Activated CD4-positive, CD25-positive, alpha-beta regulatory T cell treated with anti-CD3 and anti-CD28 coated beads, Interleukin-2, amount 50 U/mL, for 24 hours (primary cell): ENCODE measurements around the gene PTPRF.
"Not testable (repeated sequence)": the region's sequence is repeated elsewhere in the genome, so short reads cannot be mapped to it uniquely, and the experiment has no call there.

Experiments
- ATAC-seq, 2 donors: fragments of 150-1000 bp; cut with Tn5 transposase; one replicate each; pipeline ENCODE4 v1.10.0; 2021; ENCODE audit warnings: mild to moderate bottlenecking in 1 of 2, moderate library complexity in 1 of 2

The PTPRF gene

DNA sequence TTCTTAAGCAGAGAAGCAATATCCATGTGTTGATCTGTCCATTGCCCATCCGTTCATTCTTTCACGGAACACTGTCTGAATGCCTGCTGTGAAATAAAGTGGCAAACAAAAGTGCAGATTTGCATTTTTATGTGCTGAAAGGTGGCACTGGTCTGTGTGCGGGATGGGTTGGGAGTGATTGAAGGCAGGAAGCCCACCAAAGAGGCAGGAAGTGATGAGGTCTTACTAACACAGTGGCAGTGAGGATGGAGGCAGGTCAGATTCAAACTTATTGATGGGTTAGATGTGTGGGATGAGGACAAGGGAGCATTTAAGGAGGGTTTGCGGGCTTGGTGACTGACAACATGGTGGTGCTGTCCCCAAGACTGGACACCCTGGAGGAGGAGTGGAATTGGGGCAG lies 8.3 kb downstream of the PTPRF start:
- ATAC-seq, result no peak

DNA sequence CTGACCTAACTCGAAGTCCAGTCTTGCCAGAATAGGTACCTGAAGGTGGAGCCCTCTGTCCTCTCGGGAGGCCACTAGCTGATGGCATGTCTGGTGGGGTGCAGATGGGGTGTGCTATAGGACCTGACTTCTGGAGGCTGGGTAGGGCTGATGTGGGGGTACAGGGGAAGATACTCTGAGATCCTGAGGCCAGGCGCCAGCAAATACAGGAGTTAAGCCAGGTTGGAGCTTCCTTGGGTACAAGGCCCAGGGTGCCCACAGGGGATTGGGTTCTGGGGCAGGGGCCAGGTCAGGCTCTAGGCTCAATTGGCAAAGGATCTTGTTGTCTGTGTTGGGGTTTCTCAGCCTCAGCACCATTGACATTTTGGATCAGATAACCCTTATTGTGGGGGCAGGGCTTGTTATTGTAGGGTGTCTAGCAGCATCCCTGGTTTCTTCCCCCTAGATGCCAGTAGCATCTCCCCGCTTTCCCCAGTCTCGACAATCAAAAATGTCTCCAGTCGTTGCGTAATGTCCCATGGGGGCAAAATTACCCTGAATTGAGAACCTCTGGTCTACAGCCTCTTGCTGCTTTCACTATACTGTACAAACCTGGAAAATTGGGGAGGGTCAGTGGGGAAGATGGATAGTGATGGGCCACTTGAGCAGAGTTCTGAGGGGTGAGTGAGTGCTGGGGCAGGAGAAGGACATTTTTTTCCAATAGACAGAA lies 9.2 kb downstream of the PTPRF start:
- ATAC-seq, result no peak

DNA sequence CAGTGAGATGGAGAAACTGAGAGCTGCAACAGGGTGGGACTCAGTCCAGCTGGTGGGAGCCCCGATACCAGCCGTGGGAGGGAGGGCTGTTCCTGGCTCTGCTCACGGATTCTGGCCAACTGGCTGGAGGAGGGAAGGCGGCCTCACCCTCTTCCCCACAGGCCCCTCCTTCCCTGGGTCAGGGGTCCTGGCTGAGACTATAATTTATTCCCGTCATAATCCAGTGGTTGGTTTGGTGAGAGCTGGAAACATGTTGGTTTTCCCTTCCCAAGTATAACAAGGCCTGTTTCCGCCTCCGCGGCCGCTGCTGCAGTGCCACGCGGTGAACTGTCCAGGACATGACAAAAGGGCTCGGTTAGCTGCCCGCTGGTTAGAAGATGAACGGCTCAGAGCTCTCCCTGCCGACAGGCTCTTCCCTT lies 10.0 kb downstream of the PTPRF start:
- no peak for ATAC-seq

DNA sequence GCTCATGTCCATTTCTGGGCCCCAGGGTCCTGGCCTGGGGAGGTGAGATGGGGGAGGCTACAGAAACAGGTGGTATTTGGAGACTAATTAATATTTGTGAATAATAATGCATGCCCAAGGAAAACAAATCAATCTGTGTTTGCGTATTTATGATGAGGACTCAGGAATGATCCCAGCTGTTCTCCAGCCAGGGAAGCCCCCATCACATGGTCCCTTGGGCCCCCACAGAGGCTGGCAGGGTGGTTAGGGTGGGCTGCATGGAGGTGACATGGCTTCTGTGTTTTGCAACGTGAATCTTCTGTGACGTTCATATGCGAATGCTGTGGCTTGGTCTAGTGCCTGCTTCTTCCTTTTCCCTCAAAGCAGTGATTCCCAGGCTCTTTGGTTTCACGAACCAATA lies 10.5 kb downstream of the PTPRF start:
- ATAC-seq, result no peak

DNA sequence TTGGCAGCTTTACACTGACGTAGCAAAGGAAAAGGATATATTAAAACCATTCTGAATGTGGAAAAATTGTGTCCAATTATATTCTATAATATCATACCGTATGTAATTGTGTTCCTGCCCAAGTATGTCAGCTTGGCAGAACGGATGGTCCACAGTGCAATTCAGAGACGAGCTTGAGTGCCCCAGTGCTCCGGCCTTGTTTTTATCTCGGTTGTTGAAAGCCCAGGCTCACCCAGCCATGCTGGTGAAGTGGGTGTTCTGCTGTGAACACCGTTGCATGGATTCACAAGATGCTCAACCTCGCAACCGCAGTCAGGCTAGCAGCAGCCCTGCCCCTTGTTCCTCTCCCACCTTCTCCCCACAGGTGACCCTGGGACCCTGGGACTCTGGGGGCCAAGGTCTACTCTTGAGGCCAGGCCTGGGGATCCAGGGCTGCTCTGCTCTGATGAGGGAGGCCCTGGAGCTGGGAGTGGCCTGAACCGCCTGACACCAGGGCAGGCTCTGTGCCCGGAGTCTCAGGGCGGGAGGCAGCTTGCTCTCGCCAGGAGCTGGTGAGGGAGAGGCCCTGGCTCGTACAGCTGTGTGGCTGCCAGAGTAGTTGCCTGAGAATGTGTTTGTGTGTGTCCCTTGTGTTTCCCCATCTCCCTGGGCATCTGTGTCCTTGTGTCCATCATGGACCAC lies 11.2 kb downstream of the PTPRF start:
- no peak for ATAC-seq

DNA sequence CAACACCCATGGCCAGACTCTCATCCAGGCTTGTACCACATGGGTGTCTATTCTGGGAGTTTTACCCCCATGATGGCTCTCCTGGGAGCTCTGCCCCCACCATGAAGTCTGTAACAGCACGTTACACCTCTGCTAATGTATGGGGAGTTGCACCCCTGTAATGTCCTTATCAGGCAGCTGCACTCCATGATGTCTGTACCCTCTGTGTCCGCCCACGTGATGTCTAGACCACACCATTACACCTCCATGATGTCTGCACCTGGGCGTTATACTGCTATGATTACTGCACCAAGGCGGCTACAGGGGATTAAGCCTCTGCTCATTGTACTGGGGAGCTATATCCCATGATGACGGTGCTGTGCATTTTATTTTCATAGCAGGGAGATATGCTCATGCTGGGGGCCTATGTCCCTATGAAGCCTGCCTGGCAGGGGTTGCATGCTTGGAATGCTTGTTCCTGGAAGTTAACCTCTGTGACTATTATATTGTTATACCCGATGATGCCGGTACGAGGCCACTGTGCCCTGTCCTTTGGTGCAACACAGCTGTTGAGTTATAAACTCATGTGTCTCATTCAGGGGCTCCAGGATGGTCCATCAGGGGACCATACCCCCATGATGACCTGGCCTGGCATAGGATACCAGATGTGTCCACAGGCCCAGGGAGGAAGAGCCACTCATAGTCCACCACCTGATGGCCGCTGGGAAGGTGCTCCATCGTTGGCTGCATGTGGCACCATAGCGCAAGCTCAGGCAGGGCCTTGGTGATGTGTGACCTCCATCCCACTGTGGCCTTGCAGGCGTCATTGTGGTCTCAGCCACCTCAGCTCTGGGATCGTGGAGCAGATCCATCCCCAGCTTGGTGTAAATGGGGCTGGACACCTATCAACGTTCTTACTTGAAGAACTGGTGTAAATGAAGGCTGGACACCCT lies 12.1 kb downstream of the PTPRF start:
- no peak for ATAC-seq

DNA sequence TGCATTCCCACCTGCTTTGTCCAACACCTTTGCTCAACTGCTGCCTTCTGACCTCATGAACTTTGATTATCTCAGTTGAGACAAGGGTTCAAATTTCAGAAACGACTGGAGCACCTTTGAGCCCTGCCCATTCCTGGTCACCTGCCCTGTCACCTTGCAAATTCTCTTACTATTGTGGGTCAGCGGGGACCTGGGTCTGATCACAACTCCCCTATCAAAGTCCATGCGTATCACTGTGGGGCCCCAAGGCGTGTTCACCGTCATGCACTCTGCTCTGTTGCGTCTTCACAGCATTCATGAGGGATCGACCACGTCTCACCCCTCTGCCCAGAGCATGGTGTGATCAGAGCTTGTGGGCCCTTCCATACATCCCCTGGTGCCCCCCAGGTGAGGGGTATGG lies 12.9 kb downstream of the PTPRF start:
- no peak for ATAC-seq

DNA sequence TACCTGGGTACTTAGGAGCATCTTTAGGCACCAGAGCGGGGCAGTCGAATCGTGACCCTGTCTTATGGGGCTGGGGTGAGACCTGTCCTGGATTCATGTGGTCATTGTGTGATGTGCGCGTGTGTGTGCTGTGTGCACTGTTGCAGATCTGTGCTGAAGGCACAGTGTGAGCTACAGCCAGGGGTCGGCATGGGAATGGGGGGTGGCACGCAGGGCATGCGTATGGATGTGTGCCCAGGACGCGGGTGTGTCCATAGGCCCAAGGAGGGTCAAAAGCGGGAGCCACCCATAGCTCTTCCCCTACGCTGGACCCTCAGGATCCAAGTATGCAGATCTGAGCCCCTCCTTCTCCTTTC lies 14.6 kb downstream of the PTPRF start:
- ATAC-seq, result no peak

DNA sequence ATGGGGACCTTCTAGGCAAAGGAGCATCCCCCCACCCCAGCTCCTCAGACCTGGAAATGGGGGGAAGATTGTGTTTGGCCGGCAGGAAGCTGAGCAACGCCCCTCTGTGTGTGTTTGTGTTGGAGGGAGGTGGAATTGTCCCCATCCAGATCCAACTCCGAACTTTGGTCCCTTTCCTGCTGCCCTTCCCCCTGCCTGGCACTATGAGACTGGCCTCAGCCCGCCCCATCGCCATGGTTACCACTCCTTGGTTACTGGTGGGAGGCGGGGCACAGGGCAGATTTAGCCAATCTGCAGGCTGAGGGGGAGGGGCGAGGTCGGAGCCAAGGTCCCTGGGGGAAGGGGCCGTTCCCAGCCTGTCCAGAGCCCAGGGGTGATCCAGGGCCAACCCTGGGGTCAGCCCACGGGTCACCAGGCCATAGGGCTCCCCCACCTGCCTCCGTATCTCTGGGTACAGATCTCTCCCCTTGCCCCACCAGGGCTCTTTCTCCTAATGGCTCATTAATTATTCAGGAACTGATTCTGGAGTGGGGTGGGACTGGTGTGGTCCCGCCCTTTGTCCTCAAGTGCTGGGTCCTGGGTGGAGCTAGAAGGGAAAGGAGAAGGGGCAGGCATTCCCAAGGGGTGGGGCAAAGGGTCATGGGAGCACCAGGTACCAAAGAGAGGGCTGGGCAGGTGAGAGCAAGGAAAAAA lies 15.2 kb downstream of the PTPRF start:
- no peak for ATAC-seq

DNA sequence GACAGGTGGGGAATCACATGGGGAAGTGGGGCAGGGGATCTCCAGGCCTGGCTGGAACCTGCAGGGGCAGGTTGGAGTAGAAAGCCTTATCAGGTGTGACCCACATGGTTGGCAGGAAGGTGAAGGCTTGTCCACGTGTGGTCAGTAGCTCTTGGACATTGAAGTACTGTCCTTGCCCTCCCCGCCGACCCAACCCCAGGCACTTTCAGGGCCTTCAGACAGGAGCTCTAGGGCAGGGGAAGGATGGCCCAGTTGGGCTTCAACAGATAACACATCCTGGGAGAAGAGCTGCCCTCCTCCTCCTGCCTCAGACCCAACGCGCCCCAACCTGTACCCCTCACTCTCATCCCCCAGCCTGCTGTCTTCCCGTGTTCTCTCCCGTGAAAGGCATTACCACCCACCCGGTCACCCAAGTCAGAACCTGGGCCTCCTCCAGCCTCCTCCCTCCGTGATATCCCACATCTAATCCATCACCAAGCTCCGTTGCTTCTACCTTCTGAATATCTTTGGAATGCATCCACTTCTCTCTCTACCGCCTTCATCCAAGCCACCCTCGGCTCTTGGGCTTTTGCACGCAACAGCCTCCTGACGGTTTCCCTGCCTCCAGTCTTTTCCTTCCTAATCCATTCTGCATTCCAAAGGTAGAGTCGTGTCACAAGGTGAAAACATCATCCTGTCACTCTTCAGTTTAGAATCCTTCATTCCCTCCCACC lies 15.9 kb downstream of the PTPRF start:
- no peak for ATAC-seq

DNA sequence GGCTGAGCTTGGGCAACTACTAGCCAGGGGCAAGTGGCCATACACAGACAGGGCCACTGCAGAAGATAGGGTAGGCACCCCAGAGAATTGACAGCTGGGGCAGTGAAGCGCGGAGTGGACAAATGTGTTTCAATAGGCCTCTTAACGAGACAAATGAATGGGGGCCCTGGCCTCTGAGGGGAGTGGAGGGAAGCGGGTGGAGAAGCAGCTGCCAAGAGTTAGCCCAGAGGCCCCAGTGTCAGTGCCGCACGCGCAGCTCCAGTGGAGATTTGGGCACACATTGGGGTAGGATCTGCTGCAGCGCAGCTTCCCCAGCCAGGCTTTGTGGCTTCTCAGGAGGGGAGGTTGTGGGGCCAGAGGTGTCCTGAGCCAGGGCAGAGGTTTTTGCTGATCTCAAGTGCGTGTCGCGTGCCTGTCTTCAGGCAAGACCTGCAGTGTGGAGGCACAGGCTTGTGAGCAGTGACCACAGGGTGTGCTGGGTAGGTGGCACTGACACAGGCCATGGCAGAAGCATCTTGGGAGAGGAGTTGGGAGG lies 16.9 kb downstream of the PTPRF start:
- ATAC-seq, result no peak

DNA sequence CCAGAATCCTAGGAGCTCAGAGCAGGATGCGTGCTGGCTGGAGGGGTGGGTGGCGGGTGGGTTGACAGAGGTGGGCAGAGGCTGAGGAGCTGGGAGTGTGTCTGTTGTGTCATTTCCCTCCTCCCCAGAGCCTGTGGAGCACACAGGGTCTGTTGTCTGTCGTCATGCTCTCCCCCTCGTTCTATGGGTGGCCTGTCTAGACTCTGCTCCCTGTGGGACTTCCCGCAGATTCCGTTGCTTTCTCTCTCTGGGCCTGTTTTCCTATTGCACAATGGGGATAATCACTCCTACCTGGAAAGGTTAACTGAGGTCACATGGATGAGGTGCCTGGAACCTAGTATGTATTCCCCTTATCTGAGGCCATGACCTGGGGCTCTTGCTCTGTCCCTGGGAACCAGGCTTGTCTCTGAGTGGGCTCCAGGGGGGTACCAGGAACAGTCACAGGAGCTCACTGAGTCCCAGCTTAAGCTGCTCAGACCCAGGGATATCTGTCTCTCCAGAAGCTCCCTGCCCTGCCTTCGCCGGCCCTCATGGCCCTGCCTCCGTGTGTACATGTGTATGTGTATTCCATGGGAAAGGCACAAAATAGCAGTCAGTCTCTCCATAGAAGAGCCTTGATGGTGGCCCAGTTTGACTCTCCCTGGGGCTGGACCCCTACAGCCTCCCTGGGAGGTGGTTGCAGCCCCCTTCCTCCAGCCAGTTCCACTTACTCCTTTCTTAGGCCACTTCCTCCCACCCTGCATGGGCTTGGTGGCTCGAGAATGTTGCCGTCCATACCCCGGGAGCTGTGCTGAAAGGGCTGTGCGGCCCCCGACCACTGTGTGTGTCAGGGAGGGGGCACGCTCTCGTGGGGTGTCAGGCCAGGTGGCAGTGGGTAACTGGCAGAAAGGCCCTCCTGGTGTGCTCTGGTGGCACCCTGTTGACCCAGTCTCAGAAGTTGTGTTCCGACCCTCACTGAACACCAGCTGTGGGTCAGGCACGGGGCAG lies 17.9 kb downstream of the PTPRF start:
- no peak for ATAC-seq

DNA sequence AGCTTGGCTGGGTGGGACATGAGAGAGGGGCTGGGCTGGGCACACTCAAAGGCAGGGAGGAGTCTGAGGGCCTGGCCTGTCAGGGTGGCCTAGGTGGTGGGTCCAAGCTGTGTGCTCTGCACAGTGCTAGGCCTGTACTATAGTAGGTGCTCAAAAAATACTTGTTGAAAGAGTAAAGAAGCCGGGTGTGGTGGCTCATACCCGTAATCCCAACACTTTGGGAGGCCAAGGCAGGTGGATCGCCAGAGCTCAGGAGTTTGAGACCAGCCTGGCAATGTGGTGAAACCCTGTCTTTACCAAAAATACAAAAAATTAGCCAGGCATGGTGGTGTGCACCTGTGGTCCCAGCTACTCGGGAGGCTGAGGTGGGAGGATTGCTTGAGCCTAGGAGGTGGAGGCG lies 18.7 kb downstream of the PTPRF start:
- not testable (repeated sequence) for ATAC-seq

DNA sequence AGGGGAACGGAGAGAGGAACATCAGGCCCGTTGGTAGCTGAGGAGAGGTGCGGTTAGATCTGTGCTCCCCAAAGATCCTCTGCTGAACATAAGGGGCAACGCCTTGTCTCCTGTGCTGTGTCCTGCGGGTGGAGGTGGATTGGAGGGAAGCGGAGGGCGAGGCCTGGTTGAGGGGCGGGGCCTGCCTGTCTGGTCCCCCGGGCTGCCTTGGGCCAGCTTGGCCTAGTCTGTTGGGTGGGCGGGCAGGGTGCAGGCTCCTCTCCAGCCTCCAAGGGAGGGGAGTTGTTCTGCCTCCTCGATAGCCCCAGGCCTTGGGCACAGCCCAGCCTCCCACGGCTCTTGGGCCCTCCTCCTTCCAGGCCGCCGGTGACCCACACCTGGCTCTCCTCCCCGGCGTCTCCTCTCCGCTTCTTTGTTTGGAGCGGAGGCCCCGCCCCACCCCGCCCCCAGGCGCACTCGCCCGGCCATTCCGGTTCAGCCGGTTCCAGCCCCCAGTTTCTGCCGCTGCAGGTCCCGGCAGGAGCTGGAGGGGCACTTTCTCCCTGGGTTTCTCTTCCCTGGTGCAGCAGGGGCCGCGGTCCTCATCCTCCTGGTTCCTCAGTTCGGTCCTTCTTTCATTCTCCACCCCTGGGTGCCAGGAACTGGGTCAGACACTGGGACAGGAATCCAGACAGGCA lies 19.4 kb downstream of the PTPRF start:
- ATAC-seq, result peak in 1 of 2 donors; percentile 29

DNA sequence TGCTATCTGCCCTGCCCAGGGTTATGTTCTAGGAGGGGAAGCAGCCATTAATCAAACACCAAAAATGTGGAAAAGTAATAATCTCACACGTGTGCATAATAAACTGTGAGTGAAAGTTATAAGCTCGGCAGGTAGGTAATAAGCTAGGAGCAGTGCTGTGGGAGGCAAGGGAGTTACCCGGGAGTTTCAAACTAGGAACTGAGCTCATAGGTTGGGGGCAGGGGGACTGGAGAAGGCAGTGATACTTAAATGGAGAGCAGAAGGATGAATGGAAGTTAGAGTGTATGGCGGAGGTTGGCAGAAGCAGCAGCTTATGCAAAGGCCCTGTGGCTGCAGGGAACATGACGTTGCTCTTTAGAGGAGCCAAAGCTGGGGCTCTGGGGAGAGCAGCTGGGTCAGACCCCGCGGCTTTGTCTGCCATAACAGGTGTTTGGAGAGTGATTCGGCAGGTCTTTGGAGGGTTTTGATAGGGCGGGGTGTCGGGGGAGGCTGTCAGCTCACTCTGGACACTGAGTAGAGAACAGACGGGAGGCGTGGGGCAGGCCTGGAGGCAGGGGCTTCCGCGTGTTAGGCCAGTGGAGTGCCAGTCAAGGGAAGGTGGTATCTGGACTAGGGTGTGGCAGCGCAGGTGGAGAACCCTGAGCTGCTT lies 20.0 kb downstream of the PTPRF start:
- ATAC-seq, result no peak

DNA sequence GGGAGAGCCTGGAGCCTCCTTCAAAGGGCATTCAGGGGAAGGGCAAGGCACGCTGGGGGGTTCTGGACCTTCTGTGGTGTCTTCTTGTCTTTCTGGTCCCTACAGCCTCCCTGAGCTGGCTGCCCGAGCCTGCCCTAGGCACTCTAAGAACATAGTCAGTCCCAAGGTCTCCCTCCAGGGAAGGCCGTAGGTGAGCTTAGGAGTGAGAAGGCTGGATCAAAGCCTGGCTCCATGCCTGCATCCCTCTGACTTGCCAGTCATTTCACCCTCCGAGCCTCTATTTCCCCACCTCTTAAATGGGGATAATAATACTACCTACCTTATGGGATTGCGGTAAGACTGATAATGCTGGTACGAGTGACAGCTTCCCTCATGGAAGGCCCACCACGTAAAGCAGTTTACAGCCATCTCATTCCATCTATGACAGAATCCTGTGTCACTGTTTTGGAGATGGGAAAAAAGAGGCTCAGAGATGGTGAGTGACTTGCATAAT lies 20.8 kb downstream of the PTPRF start:
- ATAC-seq, result no peak

DNA sequence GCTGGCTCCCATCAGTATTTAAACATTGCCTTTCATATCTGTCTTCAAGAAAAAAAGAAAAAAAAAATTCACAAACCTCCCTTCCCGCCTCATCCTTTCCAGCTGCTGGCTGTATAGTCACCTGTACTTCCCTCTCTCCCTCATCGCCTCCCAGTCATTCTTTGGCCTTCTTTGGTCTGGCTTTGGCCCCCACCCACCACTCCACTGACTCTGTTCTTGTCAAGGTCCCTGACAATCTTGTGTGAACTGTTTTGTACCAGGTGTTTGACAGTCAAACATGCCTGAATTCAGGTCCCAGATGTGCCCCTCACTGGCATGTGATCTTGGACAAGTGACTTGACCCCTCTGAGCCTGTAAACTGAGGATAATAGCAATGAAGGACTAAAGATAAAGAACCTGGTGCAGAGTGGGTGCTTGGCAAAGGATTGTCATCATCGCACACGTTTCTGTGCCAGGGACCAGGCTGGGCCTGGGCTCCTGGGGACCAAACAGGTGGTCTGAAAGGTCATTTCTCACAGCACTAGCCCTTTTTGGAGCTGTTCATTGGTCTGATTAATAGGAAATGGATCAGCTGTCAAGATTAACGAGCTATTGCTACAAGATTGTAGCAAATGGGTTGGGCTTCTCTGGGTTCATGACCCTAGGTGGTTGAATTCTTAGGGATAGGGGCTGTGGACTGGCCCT lies 21.5 kb downstream of the PTPRF start:
- no peak for ATAC-seq

DNA sequence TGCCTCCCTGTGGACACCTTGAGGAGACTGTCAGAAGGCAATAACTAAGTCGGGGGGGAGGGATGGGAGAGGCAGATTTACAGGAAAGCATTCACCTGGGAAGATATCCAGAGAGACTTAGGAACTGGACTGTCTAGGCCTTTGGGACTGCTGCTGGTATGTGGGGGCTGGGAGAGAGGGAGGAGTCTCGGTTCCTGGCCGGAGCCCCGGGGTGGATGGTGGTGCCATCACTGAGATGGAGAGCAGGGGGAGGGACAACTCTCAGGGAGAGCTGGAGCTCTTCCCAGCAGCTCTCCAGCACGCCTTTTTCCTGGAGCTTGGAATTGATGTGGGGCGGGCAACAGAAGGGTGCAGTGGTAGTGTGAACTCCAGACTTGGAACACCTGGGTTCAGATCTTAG lies 22.1 kb downstream of the PTPRF start:
- no peak for ATAC-seq
